Esophagus muscularis mucosa (tissue), 4 donors: ENCODE results near the gene CLSTN1.

Experiments
- EP300 ChIP-seq: sonication (generic); formaldehyde crosslinking; IDR thresholded peaks from one replicate; pipeline ENCODE4 v1.6.1; 2017; ENCODE audit warnings: antibody characterized with exemption
- POLR2A ChIP-seq: fragments of 450-650 bp; IDR thresholded peaks from one replicate; pipeline ENCODE4 v1.6.1; 2017; ENCODE audit warnings: antibody characterized with exemption, moderate library complexity, mild to moderate bottlenecking, low read depth
- POLR2AphosphoS5 ChIP-seq, 2 donors: sonication (generic); formaldehyde crosslinking; IDR thresholded peaks; one replicate each; pipeline ENCODE4 v1.6.1; 2017; ENCODE audit warnings: antibody characterized with exemption in 2 of 2
- TF ChIP-seq, protein P1 (sequence below), 3 experiments: fragments of 200-600 bp in 2 of 3; fragments of 450-650 bp in 1 of 3; sonication (generic) in 2 of 3; IDR thresholded peaks; one replicate each; pipeline ENCODE4 v1.5.1; 2017 to 2019; ENCODE audit warnings: antibody characterized with exemption in 3 of 3, mild to moderate bottlenecking in 2 of 3, moderate library complexity in 1 of 3

DNA sequence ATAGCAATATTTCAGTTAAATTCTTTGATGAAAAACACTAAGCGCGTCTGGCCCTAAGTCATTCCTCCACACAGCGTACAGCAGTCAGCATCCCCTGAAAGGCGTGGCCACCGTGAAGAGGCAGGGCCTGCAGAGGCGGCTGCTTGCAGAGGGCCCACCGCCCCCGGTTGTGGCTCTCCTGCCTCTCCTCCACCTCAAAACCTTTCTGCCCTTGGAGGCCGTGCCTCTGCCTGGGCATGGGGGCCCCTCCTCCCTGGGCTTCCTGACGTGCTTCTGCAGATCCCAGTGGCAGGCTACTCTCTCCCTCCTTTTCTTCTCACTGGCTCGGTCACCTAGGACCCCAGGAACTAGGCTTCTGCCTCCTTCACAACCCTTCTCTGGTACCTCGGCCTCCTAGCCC lies 16.2 kb downstream of the CLSTN1 start:
- TF ChIP-seq, protein P1, sequence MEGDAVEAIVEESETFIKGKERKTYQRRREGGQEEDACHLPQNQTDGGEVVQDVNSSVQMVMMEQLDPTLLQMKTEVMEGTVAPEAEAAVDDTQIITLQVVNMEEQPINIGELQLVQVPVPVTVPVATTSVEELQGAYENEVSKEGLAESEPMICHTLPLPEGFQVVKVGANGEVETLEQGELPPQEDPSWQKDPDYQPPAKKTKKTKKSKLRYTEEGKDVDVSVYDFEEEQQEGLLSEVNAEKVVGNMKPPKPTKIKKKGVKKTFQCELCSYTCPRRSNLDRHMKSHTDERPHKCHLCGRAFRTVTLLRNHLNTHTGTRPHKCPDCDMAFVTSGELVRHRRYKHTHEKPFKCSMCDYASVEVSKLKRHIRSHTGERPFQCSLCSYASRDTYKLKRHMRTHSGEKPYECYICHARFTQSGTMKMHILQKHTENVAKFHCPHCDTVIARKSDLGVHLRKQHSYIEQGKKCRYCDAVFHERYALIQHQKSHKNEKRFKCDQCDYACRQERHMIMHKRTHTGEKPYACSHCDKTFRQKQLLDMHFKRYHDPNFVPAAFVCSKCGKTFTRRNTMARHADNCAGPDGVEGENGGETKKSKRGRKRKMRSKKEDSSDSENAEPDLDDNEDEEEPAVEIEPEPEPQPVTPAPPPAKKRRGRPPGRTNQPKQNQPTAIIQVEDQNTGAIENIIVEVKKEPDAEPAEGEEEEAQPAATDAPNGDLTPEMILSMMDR (IDR thresholded peaks at IDR 0.05): no peak
- TF ChIP-seq POLR2A (no peak), POLR2AphosphoS5 (IDR thresholded peaks at IDR 0.05) (no peak), EP300 (no peak)
